ENCODE results near the gene REX1BD.

Gene REX1BD

GRCh38 chr19:18586306-18586705 is 2.3 kb upstream of the REX1BD start:
- peaks cover 6% of the 10 kb centered on the region; the same call in 1 of the 2 replicates for H3K36me3 ChIP-seq
- H3K9me3 ChIP-seq (ENCODE audit: severe bottlenecking), result no peaks in the 10 kb centered on the region
- H3K4me3 ChIP-seq (ENCODE audit: low read depth, low read length), result no peak overlapping the region
- no peak overlapping the region for H3K27ac ChIP-seq
- no peak for TF ChIP-seq CTCF (IDR thresholded peaks at IDR 0.05; ENCODE audit: low read depth, low read length)
- H3K27me3 ChIP-seq (ENCODE audit: insufficient read depth, low read depth, severe bottlenecking), result no peaks in the 10 kb centered on the region
- DNase-seq, result no peak

GRCh38 chr19:18587561-18587960 is 1.0 kb upstream of the REX1BD start:
- Histone ChIP-seq H3K9me3 (ENCODE audit: severe bottlenecking) (no peaks in the 10 kb centered on the region), H3K36me3 (peaks cover 12% of the 10 kb centered on the region; the same call in 1 of the 2 replicates), H3K27me3 (ENCODE audit: insufficient read depth, low read depth, severe bottlenecking) (no peaks in the 10 kb centered on the region), H3K4me3 (ENCODE audit: low read depth, low read length) (peak overlapping the region; percentile 74; the same call in 1 of the 2 replicates), H3K27ac (peak overlapping the region; percentile 88; the same call in 1 of the 2 replicates)
- no peak for TF ChIP-seq CTCF (IDR thresholded peaks at IDR 0.05; ENCODE audit: low read depth, low read length)
- DNase-seq, result no peak

GRCh38 chr19:18587962-18588610 is 512 bp upstream of the REX1BD start:
- no peak for TF ChIP-seq CTCF (IDR thresholded peaks at IDR 0.05; ENCODE audit: low read depth, low read length)
- Histone ChIP-seq H3K27ac (peak overlapping the region; percentile 88), H3K36me3 (peaks cover 12% of the 10 kb centered on the region)

GRCh38 chr19:18589380-18590272 is 1.0 kb downstream of the REX1BD start:
- DNase-seq, result peak; percentile 88
- no peaks in the 10 kb centered on the region for H3K9me3 ChIP-seq (ENCODE audit: severe bottlenecking)
- peaks cover 18% of the 10 kb centered on the region for H3K36me3 ChIP-seq
- H3K4me3 ChIP-seq (ENCODE audit: low read depth, low read length), result peak overlapping the region; percentile 74
- TF ChIP-seq CTCF (IDR thresholded peaks at IDR 0.05; ENCODE audit: low read depth, low read length), result no peak
- peak overlapping the region; percentile 88 for H3K27ac ChIP-seq
- H3K27me3 ChIP-seq (ENCODE audit: insufficient read depth, low read depth, severe bottlenecking), result no peaks in the 10 kb centered on the region

More at GRCh38 chr19:18587962-18588610, 512 bp upstream of the REX1BD start:
- peak overlapping the region; percentile 74 for H3K4me3 ChIP-seq (ENCODE audit: low read depth, low read length)
- H3K27me3 ChIP-seq (ENCODE audit: insufficient read depth, low read depth, severe bottlenecking), result no peaks in the 10 kb centered on the region
- DNase-seq, result peak; percentile 8
- H3K9me3 ChIP-seq (ENCODE audit: severe bottlenecking), result no peaks in the 10 kb centered on the region

- H3K4me3 ChIP-seq (ENCODE audit: low read depth, low read length), result peak overlapping the region; percentile 74
- peak; percentile 98 for DNase-seq
- H3K27ac ChIP-seq, result peak overlapping the region; percentile 88
- peaks cover 18% of the 10 kb centered on the region for H3K36me3 ChIP-seq
- H3K27me3 ChIP-seq (ENCODE audit: insufficient read depth, low read depth, severe bottlenecking), result no peaks in the 10 kb centered on the region
- no peaks in the 10 kb centered on the region for H3K9me3 ChIP-seq (ENCODE audit: severe bottlenecking)
- peak; percentile 80 for TF ChIP-seq CTCF (IDR thresholded peaks at IDR 0.05; ENCODE audit: low read depth, low read length)
Measured at GRCh38 chr19:18590273-18591272, 2.0 kb downstream of the REX1BD start.
